ENCODE measurements around the gene MT1G.

DNA sequence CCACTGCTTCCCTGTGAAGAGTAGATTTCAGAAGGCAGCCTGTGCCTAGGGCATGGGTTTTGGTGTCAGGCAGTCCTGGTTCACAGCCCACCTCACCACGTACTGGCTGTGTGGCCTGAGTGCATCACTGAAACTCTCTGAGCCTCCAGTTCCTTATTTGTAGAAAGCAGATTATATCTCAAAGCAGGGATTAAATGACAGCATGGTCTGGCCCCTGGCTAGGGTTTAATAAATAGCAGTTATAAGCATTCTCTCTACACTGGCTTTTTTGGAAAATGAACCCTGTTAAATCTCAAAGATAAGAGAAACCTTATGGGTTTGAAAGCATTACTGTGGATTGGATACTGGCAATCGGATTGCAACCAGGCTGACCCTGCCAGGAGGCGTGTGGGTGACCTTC is 38.3 kb downstream of the MT1G start:
- TF ChIP-seq CTCF (IDR thresholded peaks at IDR 0.05), result no peak
- no peak for TF ChIP-seq EP300 (IDR thresholded peaks at IDR 0.05)
